Measurements from ENCODE around the gene DISC1. TPM values are rescaled to one million over a fixed set of nuclear protein-coding genes. Genes with fewer than 3 reads are reported as not detected.

DISC1 gene
- polyA plus RNA-seq, 1 of the 3 experiments (the other 2 are of a cell fraction), result 1.7 TPM

DNA sequence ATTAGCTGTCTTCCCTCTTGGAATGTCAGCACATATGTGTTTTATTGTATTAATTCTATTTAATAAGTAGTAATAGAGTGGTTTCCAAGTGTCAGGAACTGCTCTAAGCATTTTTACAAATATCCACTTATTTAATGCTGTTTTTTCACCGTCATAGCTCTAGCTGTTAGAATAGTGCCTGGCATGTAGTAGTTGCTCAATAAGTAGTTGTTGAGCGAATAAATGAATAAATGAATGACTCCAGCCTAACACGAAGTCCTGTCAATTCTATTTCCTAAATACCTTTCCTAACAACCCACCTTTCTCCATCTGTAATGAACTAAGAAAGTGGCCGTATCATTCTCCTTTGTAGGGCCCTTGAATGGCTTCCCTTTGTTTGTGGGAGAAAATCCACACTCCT is 312.5 kb downstream of the DISC1 start:
- no peaks in the 10 kb centered on the region for H3K27me3 ChIP-seq (ENCODE audit: insufficient read depth)
- no peak overlapping the region for H3K9ac ChIP-seq
- no peaks in the 10 kb centered on the region for H3K36me3 ChIP-seq (replicated peaks in 1 of 2; ENCODE audit: control insufficient read depth in 1 of 2, insufficient read depth in 2 of 2, low read length in 1 of 2)
- no peak for DNase-seq
- no peak overlapping the region for H3K4me2 ChIP-seq
- no peak overlapping the region for H2AFZ ChIP-seq (ENCODE audit: low read depth)
- WGBS (ENCODE audit: low lambda C conversion rate), result 79% methylated on average over 4 of the region's 4 CpGs
- no peaks in the 10 kb centered on the region for H3K79me2 ChIP-seq (ENCODE audit: insufficient read depth)
- peaks cover 0 to 47% of the 10 kb centered on the region in 2 experiments; a peak in 3 of 4 replicates for H3K4me1 ChIP-seq (ENCODE audit: control insufficient read depth in 1 of 2, insufficient read depth in 2 of 2, low read depth in 1 of 2, low read length in 1 of 2)
- POLR2A ChIA-PET, result no interaction called here
- no peak overlapping the region for H3K27ac ChIP-seq (ENCODE audit: low read depth in 2 of 2, low read length in 1 of 2)
- no peaks in the 10 kb centered on the region for H3F3A ChIP-seq (replicated peaks; ENCODE audit: insufficient read depth)
- H3K9me3 ChIP-seq, result no peaks in the 10 kb centered on the region
- H3K9me2 ChIP-seq, result no peaks in the 10 kb centered on the region
- CTCF ChIA-PET, result interaction anchor here (0.7 kb wide), 1 partner anchor 29 kb away, joined by 3 read pairs; no protein-coding TSS in a partner anchor
- TF ChIP-seq NFIC (IDR thresholded peaks at IDR 0.05; ENCODE audit: borderline replicate concordance) (no peak), FOXM1 (IDR thresholded peaks at IDR 0.05; ENCODE audit: low read depth) (no peak), EP300 (IDR thresholded peaks at IDR 0.05; ENCODE audit: borderline replicate concordance in 1 of 2, low read depth in 1 of 2, low read length in 1 of 2) (no peak), CHD2 (IDR thresholded peaks at IDR 0.05; ENCODE audit: low read length, partially characterized antibody) (no peak), FOSL2 (IDR thresholded peaks at IDR 0.05; ENCODE audit: borderline replicate concordance, low read depth) (no peak), NRF1 (IDR thresholded peaks at IDR 0.05; ENCODE audit: low read depth, low read length) (no peak)
- H3K4me3 ChIP-seq (ENCODE audit: low read depth in 2 of 2, low read length in 1 of 2), result no peak overlapping the region
- H4K20me1 ChIP-seq (ENCODE audit: insufficient read depth), result no peaks in the 10 kb centered on the region

DNA sequence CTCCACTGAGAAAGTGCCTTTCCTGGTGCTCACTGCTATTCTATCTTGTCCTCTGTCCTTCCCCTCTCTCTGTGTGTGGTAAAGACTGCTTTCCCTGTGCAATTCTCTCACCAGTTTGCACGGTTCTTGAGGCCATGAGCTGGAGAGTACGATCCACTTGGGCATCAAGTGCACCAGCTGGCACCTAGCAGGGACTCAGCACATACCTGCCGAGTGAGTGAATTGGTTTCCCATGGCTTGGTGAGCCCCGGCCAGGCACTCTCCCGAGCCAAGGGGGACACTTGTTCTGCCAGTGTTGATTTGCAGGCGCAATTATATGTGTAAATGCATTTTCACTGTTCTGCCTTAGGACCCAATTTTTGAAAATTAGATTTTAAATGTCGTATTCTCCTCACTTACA is 313.5 kb downstream of the DISC1 start:
- 74% methylated on average over 7 of the region's 7 CpGs for WGBS (ENCODE audit: low lambda C conversion rate)
- POLR2A ChIA-PET, result no interaction called here
- no peak for DNase-seq
- H3K9ac ChIP-seq, result no peak overlapping the region
- no peaks in the 10 kb centered on the region for H3K9me3 ChIP-seq
- no peaks in the 10 kb centered on the region for H3F3A ChIP-seq (replicated peaks; ENCODE audit: insufficient read depth)
- peaks cover 0 to 37% of the 10 kb centered on the region in 2 experiments; a peak in 2 of 4 replicates for H3K4me1 ChIP-seq (ENCODE audit: control insufficient read depth in 1 of 2, insufficient read depth in 2 of 2, low read depth in 1 of 2, low read length in 1 of 2)
- no peak overlapping the region for H2AFZ ChIP-seq (ENCODE audit: low read depth)
- CTCF ChIA-PET, result interaction anchor here (1.0 to 1.1 kb wide), 2 partner anchors 8 to 9 kb away, joined by 3 read pairs; no protein-coding TSS in a partner anchor
- no peaks in the 10 kb centered on the region for H3K9me2 ChIP-seq
- peak overlapping the region in 1 of 2 experiments; percentile 39; a peak in 1 of 4 replicates for H3K27ac ChIP-seq (ENCODE audit: low read depth in 2 of 2, low read length in 1 of 2)
- H3K27me3 ChIP-seq (ENCODE audit: insufficient read depth), result no peaks in the 10 kb centered on the region
- no peak overlapping the region for H3K4me2 ChIP-seq
- no peaks in the 10 kb centered on the region for H3K36me3 ChIP-seq (replicated peaks in 1 of 2; ENCODE audit: control insufficient read depth in 1 of 2, insufficient read depth in 2 of 2, low read length in 1 of 2)
- H4K20me1 ChIP-seq (ENCODE audit: insufficient read depth), result no peaks in the 10 kb centered on the region
- H3K79me2 ChIP-seq (ENCODE audit: insufficient read depth), result no peaks in the 10 kb centered on the region
- no peak overlapping the region for H3K4me3 ChIP-seq (ENCODE audit: low read depth in 2 of 2, low read length in 1 of 2)
- no peak for TF ChIP-seq FOXM1 (IDR thresholded peaks at IDR 0.05; ENCODE audit: low read depth)
- peak; percentile 17; the same call in 1 of the 2 replicates for TF ChIP-seq GATA2 (CRISPR knock-in tag; IDR thresholded peaks at IDR 0.05)
- peak; percentile 10 for TF ChIP-seq CHD2 (IDR thresholded peaks at IDR 0.05; ENCODE audit: low read length, partially characterized antibody)
- TF ChIP-seq EZH2phosphoT487 (IDR thresholded peaks at IDR 0.05; ENCODE audit: borderline replicate concordance, low read depth), result no peak
- peak in 1 of 2 experiments; percentile 41; a peak in 1 of 4 replicates for TF ChIP-seq EP300 (IDR thresholded peaks at IDR 0.05; ENCODE audit: borderline replicate concordance in 1 of 2, low read depth in 1 of 2, low read length in 1 of 2)

DNA sequence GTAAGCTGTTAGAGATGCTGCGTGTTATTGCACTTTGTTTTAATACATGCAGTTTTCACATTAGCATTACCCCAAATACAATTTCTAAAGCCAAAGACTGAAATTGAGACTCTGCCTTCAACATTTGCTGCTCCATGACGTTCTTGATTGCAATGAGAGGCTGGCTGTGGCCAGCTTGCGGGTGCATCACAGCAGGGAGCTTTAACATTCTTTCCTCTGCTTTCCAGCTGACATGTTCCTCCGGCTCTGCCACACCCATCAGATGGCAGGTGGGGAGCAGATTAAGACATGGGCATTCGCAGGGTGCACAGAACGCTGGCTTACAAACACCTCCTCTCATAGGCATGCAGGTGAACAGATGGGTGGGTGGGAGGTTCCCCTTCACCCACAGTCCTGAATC is 314.1 kb downstream of the DISC1 start:
- no peak for DNase-seq
- CTCF ChIA-PET, result interaction anchor here (1.0 to 1.1 kb wide), 2 partner anchors 8 kb away, joined by 3 read pairs; no protein-coding TSS in a partner anchor
- Histone ChIP-seq H2AFZ (ENCODE audit: low read depth) (no peak overlapping the region), H3K36me3 (replicated peaks in 1 of 2; ENCODE audit: control insufficient read depth in 1 of 2, insufficient read depth in 2 of 2, low read length in 1 of 2) (no peaks in the 10 kb centered on the region), H3F3A (replicated peaks; ENCODE audit: insufficient read depth) (no peaks in the 10 kb centered on the region), H3K4me1 (ENCODE audit: control insufficient read depth in 1 of 2, insufficient read depth in 2 of 2, low read depth in 1 of 2, low read length in 1 of 2) (peaks cover 0 to 36% of the 10 kb centered on the region in 2 experiments; a peak in 2 of 4 replicates), H3K4me3 (ENCODE audit: low read depth in 2 of 2, low read length in 1 of 2) (no peak overlapping the region), H4K20me1 (ENCODE audit: insufficient read depth) (no peaks in the 10 kb centered on the region), H3K79me2 (ENCODE audit: insufficient read depth) (no peaks in the 10 kb centered on the region), H3K9ac (no peak overlapping the region), H3K27me3 (ENCODE audit: insufficient read depth) (no peaks in the 10 kb centered on the region), H3K9me3 (no peaks in the 10 kb centered on the region), H3K4me2 (no peak overlapping the region), H3K9me2 (no peaks in the 10 kb centered on the region), H3K27ac (ENCODE audit: low read depth in 2 of 2, low read length in 1 of 2) (peak overlapping the region in 1 of 2 experiments; percentile 39; a peak in 2 of 4 replicates)
- POLR2A ChIA-PET, result no interaction called here
- 92% methylated on average over 6 of the region's 6 CpGs for WGBS (ENCODE audit: low lambda C conversion rate)
- TF ChIP-seq GABPA (IDR thresholded peaks at IDR 0.05; ENCODE audit: low read depth) (no peak), FOXM1 (IDR thresholded peaks at IDR 0.05; ENCODE audit: low read depth) (no peak), NRF1 (IDR thresholded peaks at IDR 0.05; ENCODE audit: low read depth, low read length) (no peak), TAF1 (IDR thresholded peaks at IDR 0.05; ENCODE audit: borderline replicate concordance, low read depth, low read length) (no peak), RFX5 (IDR thresholded peaks at IDR 0.05; ENCODE audit: low read length) (no peak), RXRA (IDR thresholded peaks at IDR 0.05; ENCODE audit: borderline replicate concordance, low read depth) (no peak)
- TF ChIP-seq, protein P1, sequence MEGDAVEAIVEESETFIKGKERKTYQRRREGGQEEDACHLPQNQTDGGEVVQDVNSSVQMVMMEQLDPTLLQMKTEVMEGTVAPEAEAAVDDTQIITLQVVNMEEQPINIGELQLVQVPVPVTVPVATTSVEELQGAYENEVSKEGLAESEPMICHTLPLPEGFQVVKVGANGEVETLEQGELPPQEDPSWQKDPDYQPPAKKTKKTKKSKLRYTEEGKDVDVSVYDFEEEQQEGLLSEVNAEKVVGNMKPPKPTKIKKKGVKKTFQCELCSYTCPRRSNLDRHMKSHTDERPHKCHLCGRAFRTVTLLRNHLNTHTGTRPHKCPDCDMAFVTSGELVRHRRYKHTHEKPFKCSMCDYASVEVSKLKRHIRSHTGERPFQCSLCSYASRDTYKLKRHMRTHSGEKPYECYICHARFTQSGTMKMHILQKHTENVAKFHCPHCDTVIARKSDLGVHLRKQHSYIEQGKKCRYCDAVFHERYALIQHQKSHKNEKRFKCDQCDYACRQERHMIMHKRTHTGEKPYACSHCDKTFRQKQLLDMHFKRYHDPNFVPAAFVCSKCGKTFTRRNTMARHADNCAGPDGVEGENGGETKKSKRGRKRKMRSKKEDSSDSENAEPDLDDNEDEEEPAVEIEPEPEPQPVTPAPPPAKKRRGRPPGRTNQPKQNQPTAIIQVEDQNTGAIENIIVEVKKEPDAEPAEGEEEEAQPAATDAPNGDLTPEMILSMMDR (IDR thresholded peaks at IDR 0.05), result no peak
- TF ChIP-seq, protein P2, sequence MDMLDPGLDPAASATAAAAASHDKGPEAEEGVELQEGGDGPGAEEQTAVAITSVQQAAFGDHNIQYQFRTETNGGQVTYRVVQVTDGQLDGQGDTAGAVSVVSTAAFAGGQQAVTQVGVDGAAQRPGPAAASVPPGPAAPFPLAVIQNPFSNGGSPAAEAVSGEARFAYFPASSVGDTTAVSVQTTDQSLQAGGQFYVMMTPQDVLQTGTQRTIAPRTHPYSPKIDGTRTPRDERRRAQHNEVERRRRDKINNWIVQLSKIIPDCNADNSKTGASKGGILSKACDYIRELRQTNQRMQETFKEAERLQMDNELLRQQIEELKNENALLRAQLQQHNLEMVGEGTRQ (IDR thresholded peaks at IDR 0.05; ENCODE audit: borderline replicate concordance, low read depth, low read length), result no peak

Data from SK-N-SH (cell line).